Neural cell (in vitro differentiated cells): ENCODE results near the gene CAPZA2. TPM values are rescaled to one million over a fixed set of nuclear protein-coding genes. Genes with fewer than 3 reads are reported as not detected.

Experiments used
- H2AFZ ChIP-seq: fragments of 200-600, 300-800 bp; sonication (generic), shearing (Covaris generic); 2 replicates; pipeline ENCODE4 v1.6.0; 2014; ENCODE audit warnings: low read depth, mild to moderate bottlenecking, antibody characterized with exemption, low read length, moderate library complexity
- H3F3A ChIP-seq: fragments of 200-600 bp; shearing (Covaris generic); 2 replicates; pipeline ENCODE4 v1.6.1; 2016; ENCODE audit warnings: mild to moderate bottlenecking, moderate library complexity, mixed read lengths, antibody characterized with exemption, low read length; ENCODE audit not compliant: insufficient read depth, poor library complexity, severe bottlenecking
- H3K27ac ChIP-seq: fragments of 200-600, 300-800 bp; sonication (generic), shearing (Covaris generic); 2 replicates; pipeline ENCODE4 v1.5.1; 2014; ENCODE audit warnings: mild to moderate bottlenecking, low read length, moderate library complexity
- H3K27me3 ChIP-seq: fragments of 300-800, 200-600 bp; sonication (generic), shearing (Covaris generic); 2 replicates; pipeline ENCODE4 v1.6.0; 2014; ENCODE audit warnings: mild to moderate bottlenecking, low read depth, low read length, moderate library complexity; ENCODE audit not compliant: insufficient read depth
- H3K36me3 ChIP-seq: fragments of 300-800, 200-600 bp; sonication (generic), shearing (Covaris generic); 2 replicates; pipeline ENCODE4 v1.5.1; 2014; ENCODE audit warnings: mild to moderate bottlenecking, antibody characterized with exemption, low read length, moderate library complexity; ENCODE audit not compliant: insufficient read depth
- H3K4me2 ChIP-seq: fragments of 300-800, 200-600 bp; sonication (generic), shearing (Covaris generic); 2 replicates; pipeline ENCODE4 v1.6.0; 2014; ENCODE audit warnings: mild to moderate bottlenecking, low read length
- H3K4me3 ChIP-seq: fragments of 300-800, 200-600 bp; sonication (generic), shearing (Covaris generic); 2 replicates; pipeline ENCODE4 v1.5.1; 2014; ENCODE audit warnings: mild to moderate bottlenecking, low read length, moderate library complexity
- H3K79me2 ChIP-seq: fragments of 200-600 bp; shearing (Covaris generic); replicated peaks from 2 replicates; pipeline ENCODE4 v1.6.0; 2014; ENCODE audit warnings: mild to moderate bottlenecking, low read length, moderate library complexity; ENCODE audit not compliant: insufficient read depth
- H3K9ac ChIP-seq: fragments of 300-800, 200-600 bp; sonication (generic), shearing (Covaris generic); 2 replicates; pipeline ENCODE4 v1.6.1; 2016; ENCODE audit warnings: mild to moderate bottlenecking, low read length, mixed read lengths
- H3K9me2 ChIP-seq: fragments of 200-600 bp; shearing (Covaris generic); 2 replicates; pipeline ENCODE4 v1.6.1; 2016; ENCODE audit warnings: mild to moderate bottlenecking, low read length, mixed read lengths; ENCODE audit not compliant: insufficient read depth
- H3K9me3 ChIP-seq: fragments of 200-600, 300-800 bp; sonication (generic), shearing (Covaris generic); 2 replicates; pipeline ENCODE4 v1.6.1; 2016; ENCODE audit warnings: mild to moderate bottlenecking, mixed run types, low read length, moderate library complexity, mixed read lengths
- H4K20me1 ChIP-seq: fragments of 200-600 bp; shearing (Covaris generic); 2 replicates; pipeline ENCODE4 v1.6.1; 2016; ENCODE audit warnings: mild to moderate bottlenecking, mixed run types; ENCODE audit not compliant: insufficient read depth
- EP300 ChIP-seq: fragments of 450-650 bp; conservative IDR thresholded peaks from 2 replicates; pipeline ENCODE4 v1.6.1; 2014; ENCODE audit warnings: antibody characterized with exemption, mild to moderate bottlenecking, moderate library complexity; ENCODE audit not compliant: poor library complexity, severe bottlenecking
- EZH2 ChIP-seq: fragments of 200-600, 300-800 bp; shearing (Covaris generic), sonication (generic); IDR thresholded peaks from 2 replicates; pipeline ENCODE4 v1.6.1; 2014; ENCODE audit warnings: antibody characterized with exemption, low read length, borderline replicate concordance, mild to moderate bottlenecking; ENCODE audit not compliant: insufficient read depth, poor library complexity, severe bottlenecking
- MXI1 ChIP-seq: fragments of 450-650 bp; conservative IDR thresholded peaks from 2 replicates; pipeline ENCODE4 v1.6.1; 2014; ENCODE audit warnings: antibody characterized with exemption, mild to moderate bottlenecking; ENCODE audit not compliant: poor library complexity, severe bottlenecking
- POLR2AphosphoS5 ChIP-seq: IDR thresholded peaks from 2 replicates; pipeline ENCODE4 v1.6.1; 2012
- RAD21 ChIP-seq: fragments of 450-650 bp; conservative IDR thresholded peaks from 2 replicates; pipeline ENCODE4 v1.6.1; 2014; ENCODE audit warnings: antibody characterized with exemption, mild to moderate bottlenecking, moderate library complexity
- SMC3 ChIP-seq: fragments of 450-650 bp; conservative IDR thresholded peaks from 2 replicates; pipeline ENCODE4 v1.6.1; 2014; ENCODE audit warnings: antibody characterized with exemption, mild to moderate bottlenecking, moderate library complexity; ENCODE audit not compliant: poor library complexity
- TAF1 ChIP-seq: IDR thresholded peaks from 2 replicates; pipeline ENCODE4 v1.6.1; 2012; ENCODE audit warnings: low read depth
- polyA plus RNA-seq: library from polyadenylated mRNA; depleted of rRNA; stranded (reverse); fragments of >200 nt; gene quantifications from 2 replicates; pipeline ENCODE4 v1.2.3, GENCODE V29; 2014
- TF ChIP-seq, protein P1 (sequence below): IDR thresholded peaks from 2 replicates; pipeline ENCODE4 v1.6.1; 2012; ENCODE audit warnings: borderline replicate concordance
- TF ChIP-seq, protein P2 (sequence below): fragments of 450-650 bp; IDR thresholded peaks from 2 replicates; pipeline ENCODE4 v1.5.1; 2014; ENCODE audit warnings: antibody characterized with exemption, mild to moderate bottlenecking, moderate library complexity; ENCODE audit not compliant: poor library complexity, severe bottlenecking

The CAPZA2 gene
- polyA plus RNA-seq, 1 donor from 2014 or later = 191 TPM

DNA sequence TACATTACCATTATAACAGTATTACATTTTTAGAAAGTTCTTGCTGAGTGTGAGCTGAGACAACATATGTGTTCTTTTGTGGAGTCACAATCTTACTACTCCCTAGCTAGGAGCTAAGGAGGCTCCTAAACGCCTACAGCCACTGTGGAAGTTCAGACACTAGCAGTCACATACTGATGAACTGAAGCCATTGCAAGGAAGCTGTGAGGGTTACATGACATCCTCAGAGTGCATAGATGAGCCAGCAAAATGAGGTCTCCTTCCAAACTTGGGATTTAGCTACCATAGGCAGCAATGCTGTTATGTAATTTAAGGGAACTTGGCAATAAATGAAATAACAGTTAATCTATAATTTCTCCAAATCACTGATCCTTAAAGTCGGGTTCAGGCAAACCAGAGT is 80.1 kb downstream of the CAPZA2 start:
- TF ChIP-seq EZH2 (no peak), EP300 (no peak)
- no peaks in the 10 kb centered on the region for H3K79me2 ChIP-seq
- H3K27me3 ChIP-seq = no peaks in the 10 kb centered on the region
- H3K4me3 ChIP-seq = no peak overlapping the region
- H3F3A ChIP-seq = no peaks in the 10 kb centered on the region
- no peaks in the 10 kb centered on the region for H3K36me3 ChIP-seq
- H3K9me2 ChIP-seq = no peaks in the 10 kb centered on the region
- H3K9ac ChIP-seq = no peak overlapping the region
- no peak overlapping the region for H2AFZ ChIP-seq
- H3K4me2 ChIP-seq = no peak overlapping the region
- H4K20me1 ChIP-seq = no peaks in the 10 kb centered on the region
- H3K27ac ChIP-seq = no peak overlapping the region
- H3K9me3 ChIP-seq = no peaks in the 10 kb centered on the region

DNA sequence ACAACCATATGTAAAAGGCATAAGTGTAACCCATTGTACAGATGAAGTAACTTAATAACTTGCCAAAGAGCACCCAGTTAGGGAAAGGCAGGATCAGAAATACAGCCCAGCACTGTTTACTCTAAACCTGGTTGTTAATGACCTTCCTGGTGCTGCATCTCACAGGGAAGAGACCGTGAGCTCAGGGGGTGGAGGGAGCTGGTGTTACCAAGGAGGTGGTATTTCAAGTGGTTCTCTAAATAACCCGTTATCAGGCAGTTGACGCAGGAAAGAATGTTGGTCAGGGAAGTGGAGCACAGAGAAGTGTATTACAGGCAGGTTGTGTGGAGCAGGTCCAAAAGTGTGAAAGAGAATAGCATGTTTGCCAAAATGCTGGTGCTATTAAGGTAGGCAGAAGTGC is 86.5 kb downstream of the CAPZA2 start:
- H3K9me2 ChIP-seq = no peaks in the 10 kb centered on the region
- no peak overlapping the region for H3K4me2 ChIP-seq
- H3K36me3 ChIP-seq = no peaks in the 10 kb centered on the region
- H3K9ac ChIP-seq = no peak overlapping the region
- no peaks in the 10 kb centered on the region for H3K79me2 ChIP-seq
- H2AFZ ChIP-seq = no peak overlapping the region
- H3K9me3 ChIP-seq = no peaks in the 10 kb centered on the region
- H4K20me1 ChIP-seq = no peaks in the 10 kb centered on the region
- no peak overlapping the region for H3K4me3 ChIP-seq
- peaks cover 6% of the 10 kb centered on the region for H3F3A ChIP-seq
- no peak overlapping the region for H3K27ac ChIP-seq
- H3K27me3 ChIP-seq = no peaks in the 10 kb centered on the region
- no peak for TF ChIP-seq MXI1
- TF ChIP-seq SMC3 = no peak
- TF ChIP-seq TAF1 = no peak
- TF ChIP-seq RAD21 = no peak
- TF ChIP-seq POLR2AphosphoS5 = no peak
- no peak for TF ChIP-seq EZH2
- TF ChIP-seq EP300 = no peak
- TF ChIP-seq, protein P1, sequence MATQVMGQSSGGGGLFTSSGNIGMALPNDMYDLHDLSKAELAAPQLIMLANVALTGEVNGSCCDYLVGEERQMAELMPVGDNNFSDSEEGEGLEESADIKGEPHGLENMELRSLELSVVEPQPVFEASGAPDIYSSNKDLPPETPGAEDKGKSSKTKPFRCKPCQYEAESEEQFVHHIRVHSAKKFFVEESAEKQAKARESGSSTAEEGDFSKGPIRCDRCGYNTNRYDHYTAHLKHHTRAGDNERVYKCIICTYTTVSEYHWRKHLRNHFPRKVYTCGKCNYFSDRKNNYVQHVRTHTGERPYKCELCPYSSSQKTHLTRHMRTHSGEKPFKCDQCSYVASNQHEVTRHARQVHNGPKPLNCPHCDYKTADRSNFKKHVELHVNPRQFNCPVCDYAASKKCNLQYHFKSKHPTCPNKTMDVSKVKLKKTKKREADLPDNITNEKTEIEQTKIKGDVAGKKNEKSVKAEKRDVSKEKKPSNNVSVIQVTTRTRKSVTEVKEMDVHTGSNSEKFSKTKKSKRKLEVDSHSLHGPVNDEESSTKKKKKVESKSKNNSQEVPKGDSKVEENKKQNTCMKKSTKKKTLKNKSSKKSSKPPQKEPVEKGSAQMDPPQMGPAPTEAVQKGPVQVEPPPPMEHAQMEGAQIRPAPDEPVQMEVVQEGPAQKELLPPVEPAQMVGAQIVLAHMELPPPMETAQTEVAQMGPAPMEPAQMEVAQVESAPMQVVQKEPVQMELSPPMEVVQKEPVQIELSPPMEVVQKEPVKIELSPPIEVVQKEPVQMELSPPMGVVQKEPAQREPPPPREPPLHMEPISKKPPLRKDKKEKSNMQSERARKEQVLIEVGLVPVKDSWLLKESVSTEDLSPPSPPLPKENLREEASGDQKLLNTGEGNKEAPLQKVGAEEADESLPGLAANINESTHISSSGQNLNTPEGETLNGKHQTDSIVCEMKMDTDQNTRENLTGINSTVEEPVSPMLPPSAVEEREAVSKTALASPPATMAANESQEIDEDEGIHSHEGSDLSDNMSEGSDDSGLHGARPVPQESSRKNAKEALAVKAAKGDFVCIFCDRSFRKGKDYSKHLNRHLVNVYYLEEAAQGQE = no peak
- TF ChIP-seq, protein P2, sequence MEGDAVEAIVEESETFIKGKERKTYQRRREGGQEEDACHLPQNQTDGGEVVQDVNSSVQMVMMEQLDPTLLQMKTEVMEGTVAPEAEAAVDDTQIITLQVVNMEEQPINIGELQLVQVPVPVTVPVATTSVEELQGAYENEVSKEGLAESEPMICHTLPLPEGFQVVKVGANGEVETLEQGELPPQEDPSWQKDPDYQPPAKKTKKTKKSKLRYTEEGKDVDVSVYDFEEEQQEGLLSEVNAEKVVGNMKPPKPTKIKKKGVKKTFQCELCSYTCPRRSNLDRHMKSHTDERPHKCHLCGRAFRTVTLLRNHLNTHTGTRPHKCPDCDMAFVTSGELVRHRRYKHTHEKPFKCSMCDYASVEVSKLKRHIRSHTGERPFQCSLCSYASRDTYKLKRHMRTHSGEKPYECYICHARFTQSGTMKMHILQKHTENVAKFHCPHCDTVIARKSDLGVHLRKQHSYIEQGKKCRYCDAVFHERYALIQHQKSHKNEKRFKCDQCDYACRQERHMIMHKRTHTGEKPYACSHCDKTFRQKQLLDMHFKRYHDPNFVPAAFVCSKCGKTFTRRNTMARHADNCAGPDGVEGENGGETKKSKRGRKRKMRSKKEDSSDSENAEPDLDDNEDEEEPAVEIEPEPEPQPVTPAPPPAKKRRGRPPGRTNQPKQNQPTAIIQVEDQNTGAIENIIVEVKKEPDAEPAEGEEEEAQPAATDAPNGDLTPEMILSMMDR = no peak
